GM21576 (cell line): Measurements from ENCODE around the gene MATCAP1.

Experiments
- ATAC-seq: cut with Tn5 transposase; IDR thresholded peaks from one replicate; pipeline ENCODE4 v1.9.1; 2021; ENCODE audit warnings: mild to moderate bottlenecking, moderate library complexity; ENCODE audit not compliant: unreplicated experiment

MATCAP1 gene

DNA sequence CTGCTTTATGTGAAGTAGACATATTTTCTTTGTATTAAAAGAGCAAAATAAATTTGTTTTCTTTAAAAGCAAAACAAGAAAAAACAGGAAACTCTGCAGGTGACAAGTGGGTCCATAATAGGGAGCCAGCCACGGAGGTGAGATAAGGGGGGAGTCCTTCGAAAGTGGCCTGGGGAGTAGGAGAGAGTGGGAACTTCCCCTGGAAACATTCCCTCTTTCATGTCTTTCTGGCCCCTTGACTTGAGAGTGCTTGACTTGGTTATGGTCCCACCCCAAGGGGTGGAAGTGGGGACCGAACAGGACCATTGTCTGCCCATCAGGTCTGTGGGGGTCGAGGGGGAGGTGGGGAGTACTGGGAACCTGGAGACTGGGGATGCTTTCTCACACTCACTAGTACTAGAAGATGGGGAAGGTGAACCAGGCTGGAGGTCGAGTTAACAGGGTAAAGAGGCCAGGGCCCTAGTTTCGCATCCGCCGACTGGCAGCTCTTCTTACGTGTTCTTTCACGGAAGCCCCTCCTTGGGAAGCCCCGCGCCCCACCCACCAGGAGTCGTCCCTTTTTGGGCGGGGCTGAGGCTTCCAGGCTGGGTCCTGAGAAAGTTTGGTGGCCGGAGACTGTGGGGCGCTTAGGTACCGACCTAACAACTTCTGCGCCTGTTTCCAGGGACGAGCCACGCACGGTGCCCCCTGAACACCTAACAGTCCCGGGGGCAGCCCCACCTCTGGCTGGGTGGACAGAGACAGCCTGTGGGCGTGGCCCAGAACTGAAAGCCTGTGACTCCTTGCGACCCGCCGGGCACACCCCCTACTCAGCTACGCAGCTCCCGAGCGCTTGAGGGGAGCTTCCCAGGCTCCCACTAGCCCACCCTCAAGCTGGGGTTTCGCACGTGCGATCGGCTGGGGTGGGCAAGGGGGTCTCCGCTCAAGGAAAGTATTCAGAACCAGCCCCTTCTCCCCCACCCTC is 24.8 kb downstream of the MATCAP1 start:
- peak; percentile 44 for ATAC-seq

DNA sequence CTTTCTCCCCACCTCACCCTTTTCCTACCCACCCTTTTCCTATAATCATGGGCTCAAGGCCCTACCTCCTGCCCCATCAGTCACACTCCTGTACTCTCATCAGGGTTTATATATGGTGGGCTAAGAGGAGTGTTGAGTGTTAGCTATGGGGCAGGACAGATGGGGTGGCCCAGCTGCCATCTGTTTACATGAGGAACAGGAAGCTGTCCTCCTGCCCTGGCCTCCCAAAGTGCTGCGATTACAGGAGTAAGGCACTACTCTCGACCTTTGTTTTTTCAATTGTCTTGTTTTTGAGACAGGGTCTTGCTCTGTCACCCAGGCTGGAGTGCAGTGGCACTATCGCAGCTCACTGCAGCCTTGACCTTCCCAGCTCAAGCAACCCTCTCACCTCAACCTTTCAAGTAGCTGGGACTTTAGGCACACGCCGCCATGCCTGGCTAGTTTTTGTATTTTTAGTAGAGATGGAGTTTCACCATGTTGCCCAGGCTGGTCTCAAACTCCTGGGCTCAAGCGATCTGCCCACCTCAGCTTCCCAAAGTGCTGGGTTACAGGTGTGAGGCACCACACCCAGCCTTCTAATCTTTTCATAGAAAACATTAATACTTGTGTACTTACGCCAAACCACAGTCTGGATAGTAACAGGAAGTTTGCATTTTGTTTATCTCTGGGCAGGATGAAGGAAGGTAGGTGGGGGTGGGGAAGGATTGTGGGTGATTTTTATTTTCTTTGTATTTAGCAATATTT is 25.7 kb downstream of the MATCAP1 start:
- no peak for ATAC-seq

DNA sequence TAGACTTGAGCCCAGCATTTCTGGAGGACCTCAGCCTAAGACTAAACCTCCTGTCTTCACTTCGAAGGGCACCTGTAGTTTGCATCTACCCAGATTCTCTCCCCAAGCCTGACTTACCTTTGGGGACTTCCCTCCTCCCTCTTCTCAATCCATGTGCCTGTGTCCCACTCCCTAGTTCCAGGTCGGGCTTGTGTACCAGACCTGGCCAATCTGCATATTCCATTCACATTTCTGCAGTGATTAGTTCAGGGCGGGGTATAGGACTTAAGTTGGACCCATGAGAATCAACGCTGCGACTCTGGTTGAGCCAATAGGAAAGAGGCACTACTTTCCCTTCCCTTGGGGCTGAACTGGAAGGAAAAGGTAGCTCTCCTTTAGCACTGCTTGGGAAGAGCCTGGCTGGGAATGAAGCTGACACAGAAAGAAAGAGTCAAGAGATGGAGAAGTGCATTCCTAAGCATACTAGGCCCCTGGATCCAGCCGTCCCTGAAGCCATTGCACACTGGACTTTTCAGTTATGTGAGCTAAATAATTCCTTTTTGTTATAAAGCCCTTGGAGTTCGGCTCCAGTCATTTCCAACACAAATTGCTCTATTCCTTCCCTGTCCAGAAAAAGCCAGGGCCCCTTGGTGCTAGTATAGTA is 26.5 kb downstream of the MATCAP1 start:
- no peak for ATAC-seq

DNA sequence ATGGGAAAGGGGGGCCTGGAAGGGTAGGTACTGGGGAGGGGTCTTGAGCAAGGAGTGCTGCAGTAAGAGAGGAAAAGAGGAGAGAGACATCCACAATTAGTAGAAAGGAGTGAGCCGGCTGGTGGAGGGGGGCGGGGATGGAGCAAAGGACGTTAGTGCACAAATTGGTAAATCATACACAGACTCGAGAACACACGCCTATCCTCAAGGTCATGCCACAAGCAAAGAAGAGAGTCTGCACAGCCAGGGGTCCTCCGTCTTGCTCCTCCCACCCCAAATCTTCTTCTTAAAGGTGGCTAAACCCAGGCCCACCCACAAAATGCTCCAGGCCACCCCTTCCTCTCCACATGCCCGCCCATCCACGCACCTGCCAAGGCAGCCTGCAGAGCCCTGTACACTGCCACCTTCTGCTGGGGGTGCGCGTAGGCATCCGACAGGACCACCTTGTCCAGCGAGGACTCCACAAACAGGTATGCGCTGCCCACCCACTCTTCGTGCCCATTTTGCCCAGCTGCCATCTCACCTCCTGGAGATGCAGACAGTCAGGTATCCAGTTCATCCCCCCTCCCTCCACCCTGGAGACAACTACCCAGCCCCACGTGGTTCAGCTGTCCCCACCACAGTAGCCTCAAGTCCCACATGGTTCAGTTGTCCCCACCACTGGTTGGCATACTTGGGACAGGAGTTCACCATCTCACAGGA is 27.5 kb downstream of the MATCAP1 start:
- ATAC-seq: no peak

DNA sequence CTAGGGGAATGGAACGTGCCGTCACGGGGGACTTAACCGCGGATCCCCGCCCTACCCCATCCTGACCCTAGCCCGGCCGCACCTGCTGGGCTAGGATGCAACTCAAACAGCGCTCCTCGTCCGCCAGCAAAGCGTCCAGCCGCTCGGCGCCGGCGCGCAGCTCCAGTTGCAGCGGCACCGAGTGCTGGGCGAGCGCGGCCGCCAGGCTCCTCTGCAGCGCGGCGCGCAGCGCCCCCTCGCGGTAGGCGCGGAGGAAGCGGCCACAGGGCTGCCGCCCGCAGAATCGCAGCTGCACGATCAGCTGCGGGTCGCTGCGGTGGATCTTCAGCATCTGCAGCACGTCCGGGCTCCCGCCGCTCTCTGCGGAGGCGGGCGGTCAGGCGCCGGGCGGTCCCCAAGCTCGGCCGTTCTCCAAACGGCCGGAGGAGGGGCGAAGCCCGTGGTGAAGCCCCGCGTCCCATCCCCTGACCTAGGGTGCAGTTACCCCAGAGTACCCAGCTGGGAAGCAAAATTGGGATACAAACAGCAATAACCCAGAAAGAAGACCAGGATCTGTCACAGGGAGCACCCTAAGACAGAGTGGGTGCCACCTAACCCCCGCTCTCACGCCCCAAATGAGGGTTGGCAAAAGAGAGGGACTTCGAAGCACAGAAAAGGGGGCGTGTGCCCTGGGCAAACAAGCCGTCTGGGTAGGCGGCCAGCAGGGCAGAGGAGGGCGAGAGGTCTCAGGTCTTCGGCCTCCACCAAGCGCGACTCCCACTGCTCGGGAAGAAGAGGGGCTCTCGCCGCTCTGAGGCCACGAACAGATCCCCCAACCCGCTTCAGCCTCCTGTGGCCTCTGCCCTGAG is 28.2 kb downstream of the MATCAP1 start:
- no peak for ATAC-seq

DNA sequence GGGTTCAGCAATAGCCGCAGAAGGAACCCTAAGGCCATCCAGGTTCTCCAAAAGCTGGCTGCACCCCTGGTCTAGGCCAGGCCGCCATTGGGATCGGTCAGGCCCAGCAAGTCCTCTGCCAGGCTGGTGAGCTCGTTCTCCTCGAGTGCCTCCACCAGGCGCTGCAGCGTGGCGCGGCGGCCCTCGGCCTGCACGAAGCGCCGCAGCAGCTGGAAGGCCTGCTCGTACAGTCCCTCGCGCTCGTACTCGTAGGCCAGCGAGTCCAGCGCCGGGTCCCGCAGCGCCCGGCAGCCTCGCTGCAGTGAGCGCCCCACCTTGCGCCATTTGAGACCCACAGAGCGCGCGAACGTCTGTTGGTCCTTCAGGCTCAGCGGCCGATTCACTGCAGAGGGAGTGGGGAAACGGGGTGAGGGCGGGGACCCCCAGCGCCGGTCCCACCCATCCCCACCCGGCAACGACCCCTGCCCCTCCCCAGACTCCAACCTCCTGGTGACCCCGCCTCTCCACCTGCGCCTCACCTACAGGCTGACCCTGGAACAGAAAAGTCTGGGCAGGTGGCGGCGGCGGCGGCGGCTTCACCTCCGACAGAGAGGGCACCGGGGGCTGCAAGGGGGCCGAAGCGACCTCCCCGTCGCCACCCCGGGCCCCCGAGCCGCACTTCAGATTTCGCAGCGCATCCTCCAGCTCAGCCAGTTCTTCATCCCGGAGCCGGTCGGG is 29.0 kb downstream of the MATCAP1 start:
- no peak for ATAC-seq

DNA sequence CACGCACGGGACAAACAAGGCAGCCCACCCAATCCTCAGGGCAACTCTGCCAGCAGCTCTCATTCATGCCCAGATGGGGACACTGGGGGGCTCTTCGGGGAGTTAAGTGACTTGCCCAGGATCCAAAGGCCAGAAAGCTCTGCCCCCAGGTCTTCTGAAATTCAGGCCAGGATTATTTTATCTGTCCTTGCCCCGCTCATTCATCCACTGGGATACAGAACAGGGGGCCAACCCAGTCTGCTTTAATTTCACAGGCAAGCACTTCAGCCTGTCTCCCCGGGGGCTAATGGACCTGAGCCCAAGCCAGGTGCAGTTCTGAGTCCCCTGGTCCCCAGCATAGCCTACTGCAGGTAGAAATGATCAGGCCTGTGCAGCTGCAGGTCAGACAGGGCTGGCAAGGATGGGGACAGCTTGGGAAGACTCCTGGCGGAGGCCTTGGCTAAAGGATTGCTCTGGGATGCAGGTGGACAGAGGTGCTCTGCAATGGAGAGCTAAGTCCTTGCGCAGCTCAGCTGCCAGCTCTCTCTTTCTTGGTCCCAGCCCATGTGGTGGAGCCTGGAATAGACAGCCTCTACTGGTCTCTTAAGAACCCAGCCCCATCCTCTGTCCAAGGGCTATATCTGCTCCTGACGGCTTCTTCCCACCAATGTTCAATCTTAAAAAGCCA is 32.2 kb downstream of the MATCAP1 start:
- no peak for ATAC-seq

DNA sequence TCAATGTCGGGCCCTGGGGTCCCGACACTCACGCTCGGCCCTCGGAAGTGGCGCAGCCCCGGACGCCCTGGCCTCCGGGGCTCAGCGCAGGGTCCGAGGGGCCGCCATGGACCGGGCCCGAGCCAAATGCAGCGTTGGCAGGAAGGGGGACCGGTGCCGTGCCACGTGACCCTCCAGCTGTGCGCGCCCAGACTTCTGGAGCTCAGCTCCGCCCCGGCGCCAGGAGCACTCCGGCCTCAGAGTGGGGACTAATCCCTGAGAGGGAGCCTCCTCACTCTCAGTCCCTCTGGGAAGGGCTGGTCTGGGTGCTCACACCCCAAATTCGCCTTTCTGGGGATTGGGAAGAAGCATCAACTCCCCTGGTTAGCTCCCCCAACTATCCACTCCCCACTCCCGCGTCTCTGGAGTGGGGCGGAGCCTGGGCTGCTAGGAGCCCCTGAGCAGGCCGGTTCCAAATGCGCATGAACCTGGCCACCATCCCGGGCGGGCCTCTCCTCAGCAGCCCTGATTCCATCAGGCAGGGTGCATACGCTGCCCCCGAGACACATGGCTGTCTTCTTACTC is 32.8 kb downstream of the MATCAP1 start, which contains the start of gene B3GNT9:
B3GNT9 (minus strand) TSS at position 166 of the 564 bp plus-strand sequence. CDS start 513 bp downstream, outside the sequence.
- ATAC-seq: no peak

DNA sequence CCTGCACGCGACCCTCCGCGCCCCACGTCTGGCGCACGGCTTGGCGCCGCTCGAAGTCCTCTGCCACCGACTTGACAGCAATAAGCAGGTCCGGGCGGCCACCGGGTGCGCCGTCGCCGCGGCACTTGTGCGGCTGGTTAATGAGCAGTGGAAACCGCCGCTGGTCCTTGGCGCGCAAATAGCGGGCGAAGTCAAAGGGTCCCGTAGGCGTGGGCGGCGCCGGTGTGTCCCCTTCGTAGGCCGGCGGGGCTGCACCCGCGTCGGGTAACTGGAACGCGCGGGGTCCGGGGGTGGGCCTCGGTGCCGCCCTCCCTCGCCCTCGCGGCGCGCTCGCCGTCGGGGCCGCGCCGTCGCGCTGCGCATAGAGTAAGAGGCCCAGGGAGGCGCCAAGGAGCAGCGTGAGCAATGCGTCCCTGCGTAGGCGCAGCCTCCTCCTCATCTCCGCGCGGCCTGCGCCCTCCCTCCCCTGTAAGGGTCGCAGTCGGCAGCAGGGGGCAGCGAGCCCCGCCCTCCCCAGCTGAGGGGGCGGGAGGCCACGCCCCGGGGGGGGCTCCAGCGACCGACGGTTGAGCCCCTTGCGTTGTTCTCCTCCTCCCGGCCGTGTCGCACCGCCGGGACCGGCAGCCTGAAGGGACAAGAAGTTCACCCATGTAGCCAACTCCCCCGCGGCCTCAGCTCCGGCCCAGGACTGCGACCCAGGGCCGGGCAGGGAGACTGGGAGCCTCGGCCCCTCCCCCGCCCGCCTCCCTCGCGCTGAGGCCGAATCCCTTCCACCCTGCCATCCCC is 33.5 kb downstream of the MATCAP1 start:
- ATAC-seq: no peak

DNA sequence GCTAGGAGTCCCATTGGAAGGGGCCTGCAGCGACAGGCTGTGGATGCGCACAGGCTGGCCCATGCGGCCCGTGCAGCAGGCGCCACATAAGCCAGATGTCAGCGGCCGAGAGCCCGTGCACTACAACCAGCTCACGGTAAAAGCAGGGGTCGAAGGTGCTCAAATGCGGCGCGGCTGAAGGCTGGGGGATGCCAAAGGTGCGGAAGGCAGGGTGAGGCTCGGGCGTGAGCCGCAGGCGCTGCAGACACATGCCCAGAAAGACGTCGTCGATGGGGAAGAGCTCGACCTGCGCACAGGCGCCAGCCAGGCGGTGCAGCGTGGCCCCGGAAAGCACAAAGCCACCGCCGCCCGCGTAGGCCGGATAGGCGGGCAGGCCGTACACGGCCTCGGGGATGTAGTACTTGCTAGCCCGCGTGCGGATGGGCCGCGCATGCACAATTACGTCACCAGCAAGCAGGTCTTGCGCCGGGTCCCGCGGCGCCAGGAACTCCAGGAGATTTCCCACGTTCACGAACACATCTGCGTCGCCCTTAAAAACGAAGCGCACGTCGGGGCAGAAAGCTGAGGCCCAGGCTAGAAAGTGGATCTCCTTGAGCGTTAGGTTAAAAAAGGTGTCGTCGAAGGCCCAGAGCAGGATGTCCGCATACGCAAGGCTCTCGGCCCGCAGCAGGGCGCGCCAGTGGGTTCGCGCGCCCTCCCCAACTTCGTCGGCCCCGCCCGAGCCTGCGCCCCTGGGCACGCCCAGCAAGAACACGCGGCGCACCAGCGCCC is 34.3 kb downstream of the MATCAP1 start:
- no peak for ATAC-seq

DNA sequence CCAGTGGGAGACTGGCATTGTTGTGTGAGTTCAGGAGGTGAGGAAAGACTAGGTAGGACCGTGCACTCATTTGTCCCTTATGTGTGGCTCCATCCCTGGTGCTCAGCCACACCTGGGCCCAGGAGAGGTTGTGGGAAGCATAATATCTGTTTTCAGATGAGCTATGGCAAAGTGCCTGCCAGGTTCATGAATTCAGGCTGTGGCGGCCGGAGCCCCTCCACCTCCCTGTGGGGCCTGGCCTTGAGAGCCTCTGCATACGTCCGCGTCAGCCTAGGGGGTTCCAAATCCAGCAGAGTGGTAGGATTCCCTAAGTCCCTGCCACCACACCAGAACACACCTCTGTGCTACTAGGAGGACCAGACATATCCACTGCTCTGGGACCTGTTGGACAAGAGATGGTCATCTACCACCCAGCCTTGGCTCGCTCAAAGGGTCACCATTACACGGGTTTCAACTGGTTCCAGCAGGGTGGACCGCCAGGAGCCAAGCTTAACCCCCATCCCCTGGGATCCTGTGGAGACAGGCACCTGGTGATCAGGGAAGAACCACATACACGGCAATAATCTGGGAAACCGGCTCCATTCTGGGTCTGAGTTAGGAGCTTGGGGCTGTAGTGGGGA is 35.0 kb downstream of the MATCAP1 start:
- no peak for ATAC-seq

DNA sequence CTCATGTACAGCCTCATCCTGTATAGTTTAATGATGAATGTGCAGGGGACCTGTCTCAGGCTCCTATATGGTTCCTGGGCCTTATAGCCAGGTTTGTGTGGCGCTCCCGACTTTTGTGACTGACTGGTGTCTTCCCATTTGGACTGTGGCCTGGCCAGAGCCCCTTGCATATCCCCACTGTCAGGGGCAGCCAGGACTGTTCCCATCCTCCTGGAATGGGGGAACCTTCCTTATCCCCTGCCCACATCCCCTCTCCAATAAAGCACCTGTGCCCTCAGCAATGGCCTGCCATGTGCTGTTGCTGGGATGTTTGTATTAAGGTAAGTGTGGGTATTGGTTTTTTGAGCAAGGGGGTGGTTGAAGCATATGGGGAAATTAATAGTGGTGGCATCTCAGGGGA is 35.5 kb downstream of the MATCAP1 start:
- no peak for ATAC-seq

DNA sequence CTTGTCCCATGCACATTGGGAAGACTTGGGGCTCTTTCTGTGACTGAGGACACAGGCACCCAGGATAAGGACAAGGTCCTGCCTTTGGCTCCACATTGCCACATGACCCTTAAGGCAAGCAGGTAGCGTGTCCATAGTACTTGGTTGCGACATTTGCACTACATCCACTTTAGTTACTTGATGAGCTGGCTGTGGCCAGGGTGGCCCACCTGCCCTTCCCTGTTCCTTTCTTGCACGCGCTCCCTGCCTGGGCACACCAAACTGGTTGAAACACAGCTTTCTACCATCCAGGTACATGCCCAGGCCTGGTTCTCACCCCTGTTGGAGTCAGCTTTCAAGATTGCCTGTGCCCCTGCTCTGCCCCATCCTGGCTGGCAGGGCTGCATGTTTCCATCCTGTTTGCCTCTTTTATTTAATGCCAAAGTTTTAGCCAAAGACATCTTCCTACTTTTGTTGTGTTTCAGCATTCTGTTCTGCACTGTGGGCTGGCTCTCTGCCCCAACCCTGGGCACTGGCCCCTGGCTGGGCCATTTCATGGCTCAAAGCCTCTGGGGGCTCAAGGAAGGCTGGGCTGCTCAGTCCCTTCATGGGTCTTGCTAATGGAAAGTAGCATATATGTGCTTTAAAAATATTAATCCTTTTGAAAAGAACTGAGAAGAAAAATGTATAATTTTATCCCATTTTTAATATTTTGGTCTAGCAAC is 36.2 kb downstream of the MATCAP1 start:
- ATAC-seq: no peak

DNA sequence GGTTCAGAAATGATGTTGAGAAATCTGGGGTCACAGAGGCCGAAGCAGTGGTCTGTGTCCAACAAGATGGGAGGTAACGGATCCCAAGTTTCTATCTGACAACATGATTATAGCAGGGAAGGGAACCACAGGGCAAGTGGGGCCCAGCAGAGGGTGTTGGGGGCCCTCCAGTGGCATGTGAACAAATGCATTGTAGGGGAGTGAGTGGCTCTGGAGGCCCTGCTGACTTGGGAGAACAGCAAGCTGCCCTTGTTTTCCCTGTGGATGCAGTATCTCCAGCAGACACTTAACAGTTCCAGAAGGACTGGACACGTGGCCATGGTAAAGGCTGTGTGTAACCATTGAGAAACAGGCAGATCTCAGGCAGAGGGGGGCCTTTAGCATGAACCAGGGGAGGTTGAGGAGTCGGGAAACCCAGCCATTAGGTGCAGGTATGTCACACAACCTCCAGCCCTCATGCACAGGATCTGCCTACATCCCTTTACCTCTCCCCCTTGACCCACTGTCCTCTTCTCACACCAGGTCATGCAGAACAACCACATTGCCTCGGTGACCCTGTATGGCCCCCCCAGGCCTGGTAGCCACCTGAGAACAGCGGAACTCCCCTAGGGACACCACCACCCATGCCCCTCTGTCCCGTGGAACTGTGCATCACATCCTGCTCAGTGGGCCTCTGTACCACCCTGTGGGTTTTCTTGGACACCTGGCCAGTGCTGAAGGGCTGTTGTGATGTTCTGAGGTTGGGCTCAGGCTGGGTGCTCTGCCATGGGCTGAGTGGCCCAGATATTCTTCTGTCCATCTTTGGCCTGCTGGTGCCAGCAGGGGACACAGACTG is 37.0 kb downstream of the MATCAP1 start:
- no peak for ATAC-seq

DNA sequence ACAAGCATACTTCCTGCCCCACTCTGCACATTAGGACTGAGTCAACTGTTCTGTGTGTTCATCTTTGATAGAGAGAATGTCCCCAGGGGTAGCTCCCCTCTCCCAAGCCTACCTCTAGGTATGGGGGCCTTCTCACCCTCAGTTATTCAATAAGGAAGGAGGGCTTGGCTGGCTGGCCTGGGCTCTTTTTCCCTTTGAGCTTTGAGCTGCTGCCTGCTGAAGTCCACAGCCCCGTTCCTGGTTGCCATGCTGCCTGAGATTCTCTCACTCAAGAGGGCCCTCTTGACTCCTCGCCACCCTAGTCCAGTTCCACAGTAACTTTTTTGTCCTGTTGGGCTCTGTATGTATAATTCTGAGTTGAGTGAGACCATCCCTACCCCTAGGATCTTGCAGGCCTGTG is 38.0 kb downstream of the MATCAP1 start:
- ATAC-seq: no peak
